Measurements from ENCODE around the gene SERINC2. TPM values are rescaled to one million over a fixed set of nuclear protein-coding genes. Genes with fewer than 3 reads are reported as not detected.

The SERINC2 gene
- total and polyA plus RNA-seq, 5 donors = 1.3 to 2.5 (median 1.4) TPM

DNA sequence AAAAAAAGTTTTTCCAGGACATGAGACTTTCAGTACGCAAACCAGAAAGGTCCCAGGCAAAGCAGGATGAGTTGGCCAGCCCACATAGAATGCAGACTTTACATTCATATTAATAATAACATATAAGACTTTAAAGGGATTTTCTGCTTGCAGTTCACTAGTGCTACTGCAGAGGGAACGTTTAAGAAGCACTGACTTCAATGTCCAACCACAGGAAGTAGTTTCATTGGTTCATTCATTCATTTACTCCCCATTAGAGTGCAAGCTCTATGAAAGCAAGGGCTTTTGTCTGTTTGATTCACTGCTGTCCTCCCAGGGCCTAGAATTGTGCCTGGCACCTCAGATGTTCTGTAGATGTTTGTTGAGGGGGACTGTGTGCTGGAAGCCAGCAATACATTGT is 11.8 kb upstream of the SERINC2 start:
- no peaks in the 10 kb centered on the region for H3K4me1 ChIP-seq (ENCODE audit: control insufficient read depth, insufficient read depth, low read length)
- no peaks in the 10 kb centered on the region for H3K9me3 ChIP-seq (ENCODE audit: control insufficient read depth, low read length)
- H3K27me3 ChIP-seq (ENCODE audit: control insufficient read depth, insufficient read depth) = no peaks in the 10 kb centered on the region
- DNase-seq (no peak), ATAC-seq (no peak)
- no peak overlapping the region for H3K4me3 ChIP-seq (ENCODE audit: low read length)
- intact Hi-C loops (cut with DNase I) = no loop called here
- WGBS = 47% methylated on average over 2 of the region's 2 CpGs
- H3K27ac ChIP-seq (ENCODE audit: low read length) = no peak overlapping the region

DNA sequence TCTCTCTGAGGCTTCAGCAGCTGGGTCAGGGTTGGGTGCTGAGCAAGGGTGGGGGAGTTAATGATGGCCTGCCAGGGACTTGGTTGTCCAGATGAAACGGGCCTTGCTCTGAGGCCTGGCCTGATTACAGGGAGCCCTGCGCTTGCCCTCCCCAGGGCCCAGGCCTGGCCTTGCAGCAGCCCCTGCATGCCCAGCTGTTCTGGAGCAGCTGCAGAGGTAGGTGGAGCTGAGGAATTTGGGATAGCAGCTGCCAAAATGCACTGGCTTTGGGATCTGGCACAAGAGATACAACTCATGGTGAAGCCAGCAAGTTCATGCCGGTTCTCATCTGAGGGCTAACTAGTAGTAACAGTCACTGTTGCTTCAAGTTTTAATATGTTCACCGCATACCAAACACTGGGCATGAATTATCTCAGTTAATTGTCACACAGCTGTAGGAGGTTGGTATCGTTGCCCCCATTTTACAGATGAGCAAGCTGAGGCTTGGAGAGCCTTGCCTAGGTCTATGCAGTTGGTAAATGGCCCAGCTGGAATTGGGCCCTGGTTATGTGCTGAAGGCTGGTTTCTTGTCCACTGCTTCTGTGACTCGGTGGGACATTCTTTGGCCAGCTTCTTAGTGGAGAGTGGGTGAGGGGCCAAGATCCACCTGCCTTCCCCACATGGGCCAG is 7.3 kb upstream of the SERINC2 start:
- intact Hi-C loops (cut with DNase I) = no loop called here
- no peak for ATAC-seq
- 83% methylated on average over 6 of the region's 6 CpGs for WGBS

DNA sequence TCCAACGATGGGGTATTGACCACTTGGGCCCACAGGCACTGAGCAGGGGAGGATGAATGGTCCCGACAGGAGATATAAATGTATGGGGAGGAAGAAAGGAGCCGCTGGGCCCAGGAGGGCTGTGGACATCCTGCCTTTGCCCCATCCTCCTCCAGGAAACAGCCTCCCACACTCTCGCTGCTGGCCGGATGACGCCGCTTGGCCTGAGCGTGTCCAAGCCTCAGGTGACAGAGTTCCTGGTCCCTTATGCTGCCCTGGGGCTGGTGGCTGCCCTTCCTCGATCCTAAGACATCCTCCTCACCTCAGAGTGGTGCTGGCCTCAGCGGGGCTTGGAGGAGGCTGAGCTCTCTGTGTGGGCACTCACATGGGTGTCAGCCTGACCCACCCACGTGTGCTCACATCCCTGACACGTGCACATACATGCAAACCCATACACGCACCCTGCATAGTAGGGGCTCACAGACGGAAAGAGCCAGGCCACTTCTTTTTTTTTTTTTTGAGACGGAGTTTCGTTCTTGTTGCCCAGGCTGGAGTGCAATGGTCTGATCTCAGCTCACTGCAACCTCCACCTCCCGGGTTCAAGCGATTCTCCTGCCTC is 5.9 kb upstream of the SERINC2 start:
- WGBS = 65% methylated on average over 18 of the region's 18 CpGs

More for the DNA sequence above, 7.3 kb upstream of the SERINC2 start:
- Histone ChIP-seq H3K27ac (ENCODE audit: low read length) (no peak overlapping the region), H3K27me3 (ENCODE audit: control insufficient read depth, insufficient read depth) (no peaks in the 10 kb centered on the region), H3K9me3 (ENCODE audit: control insufficient read depth, low read length) (no peaks in the 10 kb centered on the region), H3K4me1 (ENCODE audit: control insufficient read depth, insufficient read depth, low read length) (no peaks in the 10 kb centered on the region), H3K4me3 (ENCODE audit: low read length) (no peak overlapping the region)
- DNase-seq = no peak

DNA sequence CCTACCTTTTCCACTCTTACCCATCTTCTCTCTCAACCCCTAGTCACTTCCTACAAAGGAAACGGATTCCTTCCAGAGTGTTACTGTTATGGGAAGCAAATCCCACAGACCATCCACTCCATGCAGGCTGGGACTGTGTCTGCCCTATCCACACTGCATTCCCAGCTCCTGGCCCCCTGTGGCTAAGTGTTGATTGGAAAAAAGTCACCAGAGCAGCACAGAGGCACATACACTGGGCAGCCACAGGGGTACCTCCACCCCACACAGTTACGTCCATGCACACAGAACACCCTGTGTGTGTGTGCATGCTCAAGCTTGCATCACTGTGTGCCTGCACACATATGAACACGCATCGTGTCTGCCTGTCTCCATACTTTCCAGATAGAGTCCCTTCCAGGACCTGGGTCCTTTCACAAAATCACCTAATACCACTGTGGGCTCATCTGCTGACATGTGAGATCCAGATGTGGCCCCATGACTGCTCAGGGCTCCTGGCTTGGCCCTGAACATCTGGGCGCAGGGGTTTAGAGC is 4.2 kb upstream of the SERINC2 start:
- intact Hi-C loops (cut with DNase I) = no loop called here
- no peaks in the 10 kb centered on the region for H3K27me3 ChIP-seq (ENCODE audit: control insufficient read depth, insufficient read depth)
- no peak overlapping the region for H3K27ac ChIP-seq (ENCODE audit: low read length)
- WGBS = 90% methylated on average over 5 of the region's 5 CpGs
- no peak overlapping the region for H3K4me3 ChIP-seq (ENCODE audit: low read length)
- no peak for ATAC-seq
- H3K4me1 ChIP-seq (ENCODE audit: control insufficient read depth, insufficient read depth, low read length) = peaks cover 3% of the 10 kb centered on the region
- DNase-seq = no peak
- H3K9me3 ChIP-seq (ENCODE audit: control insufficient read depth, low read length) = no peaks in the 10 kb centered on the region

More for the DNA sequence above, 5.9 kb upstream of the SERINC2 start:
- H3K4me1 ChIP-seq (ENCODE audit: control insufficient read depth, insufficient read depth, low read length) = no peaks in the 10 kb centered on the region
- ATAC-seq = peak in 1 of 2 donors; percentile 38
- no peak for DNase-seq
- H3K9me3 ChIP-seq (ENCODE audit: control insufficient read depth, low read length) = no peaks in the 10 kb centered on the region
- intact Hi-C loops (cut with DNase I) = no loop called here
- no peaks in the 10 kb centered on the region for H3K27me3 ChIP-seq (ENCODE audit: control insufficient read depth, insufficient read depth)
- H3K4me3 ChIP-seq (ENCODE audit: low read length) = no peak overlapping the region
- H3K27ac ChIP-seq (ENCODE audit: low read length) = no peak overlapping the region

DNA sequence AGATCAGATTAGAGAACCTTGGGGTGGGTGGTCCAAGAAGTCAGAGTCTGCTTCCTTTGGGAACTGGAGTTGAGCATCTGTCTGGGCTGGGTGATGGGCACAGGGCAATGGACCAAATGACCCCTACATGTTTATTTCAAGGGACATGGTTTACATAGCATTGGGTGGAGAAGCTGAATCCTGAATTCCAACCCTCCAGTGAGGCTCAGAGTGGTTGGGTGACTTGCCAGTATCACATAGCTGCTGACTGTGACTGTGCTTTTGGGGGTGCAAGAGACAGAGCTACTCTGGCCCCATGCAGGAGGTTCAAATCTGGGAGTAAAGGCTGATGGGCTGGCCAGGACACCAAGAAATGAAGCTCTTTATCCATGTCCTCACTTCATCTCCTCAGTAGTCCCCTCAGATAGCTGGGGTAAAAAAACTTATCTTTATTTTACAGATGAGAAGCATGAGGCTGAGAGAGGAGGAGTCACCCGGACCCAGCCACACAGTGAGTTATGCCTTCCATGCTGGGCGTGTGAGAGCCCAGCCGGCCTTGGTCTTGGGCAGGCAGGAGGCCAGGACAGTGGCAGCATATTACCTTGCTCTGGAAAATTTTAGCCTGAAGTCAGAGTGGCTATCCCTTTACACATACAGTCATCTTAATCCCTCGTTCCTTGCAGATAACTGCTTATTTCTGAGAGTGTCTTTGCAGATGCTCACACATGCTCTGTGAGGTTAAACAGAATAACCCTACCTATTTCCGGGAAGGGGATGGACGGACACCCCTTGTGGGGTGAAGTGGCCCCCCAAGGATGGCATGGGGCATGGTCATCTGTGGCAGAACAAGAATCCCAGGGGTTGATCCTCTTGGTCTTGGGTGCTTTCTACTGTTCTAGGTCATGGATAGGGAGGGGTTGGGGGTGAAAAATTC is 2.8 kb upstream of the SERINC2 start:
- intact Hi-C loops (cut with DNase I) = no loop called here
- WGBS = 78% methylated on average over 6 of the region's 6 CpGs
- H3K4me1 ChIP-seq (ENCODE audit: control insufficient read depth, insufficient read depth, low read length) = peaks cover 3% of the 10 kb centered on the region
- DNase-seq (no peak), ATAC-seq (no peak)
- no peaks in the 10 kb centered on the region for H3K27me3 ChIP-seq (ENCODE audit: control insufficient read depth, insufficient read depth)
- no peak overlapping the region for H3K4me3 ChIP-seq (ENCODE audit: low read length)
- H3K9me3 ChIP-seq (ENCODE audit: control insufficient read depth, low read length) = no peaks in the 10 kb centered on the region
- H3K27ac ChIP-seq (ENCODE audit: low read length) = no peak overlapping the region

DNA sequence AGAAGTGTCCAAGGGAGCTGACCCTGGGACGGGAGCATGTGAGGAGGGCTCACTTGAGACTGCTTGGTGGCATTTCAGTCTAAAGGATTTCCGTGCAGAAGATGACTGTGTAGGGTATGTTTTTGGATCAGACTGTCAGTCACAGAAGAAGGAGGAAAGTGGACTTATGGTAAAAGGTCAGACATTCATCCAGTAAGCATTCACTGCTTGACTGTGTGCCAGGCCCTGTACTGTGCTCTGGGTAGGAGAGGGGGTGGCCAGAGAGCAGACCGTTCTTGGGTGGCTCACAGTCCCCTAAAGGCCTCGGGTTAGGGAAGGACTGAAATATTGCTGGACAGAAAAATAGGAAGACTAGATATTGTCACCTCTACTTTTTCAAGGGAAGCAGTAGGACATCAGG is 2.1 kb upstream of the SERINC2 start:
- intact Hi-C loops (cut with DNase I) = no loop called here
- no peaks in the 10 kb centered on the region for H3K27me3 ChIP-seq (ENCODE audit: control insufficient read depth, insufficient read depth)
- no peak for DNase-seq
- 77% methylated on average over 4 of the region's 4 CpGs for WGBS
- H3K27ac ChIP-seq (ENCODE audit: low read length) = no peak overlapping the region
- no peak overlapping the region for H3K4me3 ChIP-seq (ENCODE audit: low read length)
- no peak for ATAC-seq
- H3K4me1 ChIP-seq (ENCODE audit: control insufficient read depth, insufficient read depth, low read length) = peaks cover 3% of the 10 kb centered on the region
- no peaks in the 10 kb centered on the region for H3K9me3 ChIP-seq (ENCODE audit: control insufficient read depth, low read length)

DNA sequence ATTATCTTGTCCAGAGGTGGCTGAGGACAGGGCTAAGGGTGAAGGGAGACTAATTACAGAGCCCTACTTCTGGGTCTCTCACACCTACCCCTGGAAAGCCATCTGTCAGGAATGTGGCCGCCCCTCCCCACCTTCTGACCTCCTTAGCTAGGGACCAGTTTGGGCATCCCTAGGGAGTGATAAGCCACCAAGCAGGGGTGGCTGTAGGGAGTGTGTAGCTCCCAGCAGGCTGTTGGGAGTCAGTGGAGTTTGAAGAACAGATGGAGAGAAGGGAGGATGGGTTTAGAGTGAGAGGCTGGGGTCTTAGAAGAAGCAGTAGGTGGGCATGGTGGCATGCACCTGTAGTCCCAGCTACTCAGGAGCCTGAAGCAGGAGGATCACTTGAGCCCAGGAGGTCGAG is 808 bp upstream of the SERINC2 start:
- intact Hi-C loops (cut with DNase I) = no loop called here
- Histone ChIP-seq H3K27ac (ENCODE audit: low read length) (no peak overlapping the region), H3K4me3 (ENCODE audit: low read length) (no peak overlapping the region), H3K4me1 (ENCODE audit: control insufficient read depth, insufficient read depth, low read length) (peaks cover 3% of the 10 kb centered on the region), H3K27me3 (ENCODE audit: control insufficient read depth, insufficient read depth) (no peaks in the 10 kb centered on the region), H3K9me3 (ENCODE audit: control insufficient read depth, low read length) (no peaks in the 10 kb centered on the region)
- DNase-seq = no peak
- 65% methylated on average over 2 of the region's 2 CpGs for WGBS
- ATAC-seq = no peak

DNA sequence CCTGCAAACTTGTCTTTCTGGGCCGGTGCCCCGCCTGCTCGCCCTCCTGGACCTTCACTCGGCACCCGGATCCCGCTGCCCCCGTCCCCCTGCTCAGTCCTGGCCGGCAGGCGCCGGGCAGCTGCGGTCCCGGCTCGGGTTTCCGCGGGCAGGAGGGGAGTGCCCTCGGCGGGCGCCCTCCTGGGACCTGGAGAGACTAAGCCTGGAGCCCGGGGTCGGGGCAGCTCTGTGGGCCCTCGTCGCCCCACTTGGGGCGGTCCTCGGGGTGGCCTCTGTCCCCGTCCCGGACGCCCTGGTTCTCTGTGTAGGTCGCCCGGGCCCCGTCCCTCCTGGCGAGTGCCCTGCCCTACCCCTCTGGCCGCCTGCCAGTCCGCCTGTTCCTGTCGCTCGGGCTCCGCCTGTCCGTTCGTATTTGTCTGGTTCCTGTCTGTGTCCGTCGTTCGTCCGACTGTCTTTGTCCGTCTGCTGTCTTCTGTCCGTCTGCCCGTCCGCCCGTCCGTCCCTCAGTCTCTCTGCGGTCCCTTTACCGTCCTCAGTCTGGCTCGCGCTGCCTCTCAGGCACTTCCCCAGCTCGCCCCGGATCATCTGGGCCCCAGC is 490 bp downstream of the SERINC2 start:
- intact Hi-C loops (cut with DNase I) = no loop called here
- Histone ChIP-seq H3K27ac (ENCODE audit: low read length) (no peak overlapping the region), H3K27me3 (ENCODE audit: control insufficient read depth, insufficient read depth) (no peaks in the 10 kb centered on the region), H3K9me3 (ENCODE audit: control insufficient read depth, low read length) (no peaks in the 10 kb centered on the region), H3K4me3 (ENCODE audit: low read length) (peak overlapping the region; percentile 78), H3K4me1 (ENCODE audit: control insufficient read depth, insufficient read depth, low read length) (peaks cover 3% of the 10 kb centered on the region)
- DNase-seq = peak; percentile 77 to 91 (median 85)
- WGBS = under 1% methylated on average over 54 of the region's 54 CpGs
- ATAC-seq = peak; percentile 79 to 86

DNA sequence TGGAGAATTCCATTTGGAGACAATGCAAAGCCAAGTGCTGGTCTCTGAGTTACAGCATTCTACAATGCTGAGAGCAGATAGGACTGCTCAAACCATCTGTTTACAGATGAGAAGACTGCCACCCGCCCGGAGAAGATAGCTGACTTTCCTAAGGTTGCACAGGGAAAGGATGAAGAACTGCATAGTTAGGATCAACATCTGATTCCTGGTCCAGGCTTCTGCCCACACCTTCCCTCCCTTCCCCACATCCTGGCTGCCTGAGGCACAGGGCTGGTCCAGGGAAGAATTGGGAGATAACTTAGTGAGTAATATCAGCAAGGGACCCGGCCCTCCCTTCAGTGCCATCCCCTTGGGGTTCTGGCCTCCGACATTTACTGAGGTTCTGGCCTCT is 2.0 kb downstream of the SERINC2 start:
- intact Hi-C loops (cut with DNase I) = no loop called here
- H3K4me1 ChIP-seq (ENCODE audit: control insufficient read depth, insufficient read depth, low read length) = peaks cover 3% of the 10 kb centered on the region

DNA sequence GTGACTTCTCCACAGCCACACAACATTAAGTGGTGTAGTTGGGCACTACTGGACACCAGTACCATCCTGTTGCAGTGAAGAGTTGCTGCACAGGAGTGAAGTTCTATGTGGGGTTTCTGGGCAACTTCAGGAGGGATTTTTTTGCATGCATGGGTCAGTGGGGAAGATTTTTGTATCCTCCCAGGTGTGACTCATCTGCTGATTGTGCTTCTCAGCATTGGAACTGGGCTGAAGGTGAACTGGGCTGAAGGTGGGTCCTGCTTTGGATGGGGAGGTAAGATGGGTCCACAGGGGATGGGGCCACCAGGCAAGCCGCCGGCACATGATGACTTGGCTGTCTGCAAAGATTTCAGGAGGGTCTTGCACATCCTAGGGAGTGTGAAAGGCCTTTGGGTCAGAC is 2.6 kb downstream of the SERINC2 start:
- WGBS = 90% methylated on average over 2 of the region's 2 CpGs
- intact Hi-C loops (cut with DNase I) = no loop called here
- H3K4me1 ChIP-seq (ENCODE audit: control insufficient read depth, insufficient read depth, low read length) = peaks cover 3% of the 10 kb centered on the region
- no peak overlapping the region for H3K27ac ChIP-seq (ENCODE audit: low read length)
- ATAC-seq = no peak
- H3K4me3 ChIP-seq (ENCODE audit: low read length) = no peak overlapping the region
- no peaks in the 10 kb centered on the region for H3K27me3 ChIP-seq (ENCODE audit: control insufficient read depth, insufficient read depth)
- no peak for DNase-seq
- no peaks in the 10 kb centered on the region for H3K9me3 ChIP-seq (ENCODE audit: control insufficient read depth, low read length)

More for the DNA sequence above, 2.0 kb downstream of the SERINC2 start:
- Histone ChIP-seq H3K27me3 (ENCODE audit: control insufficient read depth, insufficient read depth) (no peaks in the 10 kb centered on the region), H3K4me3 (ENCODE audit: low read length) (no peak overlapping the region), H3K9me3 (ENCODE audit: control insufficient read depth, low read length) (no peaks in the 10 kb centered on the region), H3K27ac (ENCODE audit: low read length) (no peak overlapping the region)
- WGBS = 92% methylated on average over 4 of the region's 4 CpGs
- ATAC-seq = no peak
- DNase-seq = no peak
